Fibroblast of skin of right biceps (primary cell): ENCODE results near the gene CEP152.
"Not testable (repeated sequence)": the region's sequence is repeated elsewhere in the genome, so short reads cannot be mapped to it uniquely, and the experiment has no call there.

ENCODE experiments used
- DNase-seq: peaks from one replicate; pipeline ENCODE4 v3.0.0-alpha.2; 2013

The CEP152 gene

GRCh38 chr15:48802867-48803266, 8.0 kb downstream of the CEP152 start:
- DNase-seq: peak; percentile 94

GRCh38 chr15:48802257-48802656, 8.6 kb downstream of the CEP152 start:
- no peak for DNase-seq

GRCh38 chr15:48800811-48801455, 9.9 kb downstream of the CEP152 start:
- DNase-seq: peak; percentile 38

- no peak for DNase-seq
Observed at GRCh38 chr15:48800245-48800644, 10.6 kb downstream of the CEP152 start.

GRCh38 chr15:48798319-48798718, 12.6 kb downstream of the CEP152 start:
- no peak for DNase-seq

GRCh38 chr15:48796930-48797329, 13.9 kb downstream of the CEP152 start:
- DNase-seq: peak; percentile 35

GRCh38 chr15:48796521-48796920, 14.3 kb downstream of the CEP152 start:
- no peak for DNase-seq

GRCh38 chr15:48795901-48796300, 15.0 kb downstream of the CEP152 start:
- DNase-seq: no peak

GRCh38 chr15:48794697-48795134, 16.2 kb downstream of the CEP152 start:
- DNase-seq: no peak

GRCh38 chr15:48792408-48792807, 18.5 kb downstream of the CEP152 start:
- no peak for DNase-seq

GRCh38 chr15:48790466-48791115, 20.3 kb downstream of the CEP152 start:
- not testable (repeated sequence) for DNase-seq

GRCh38 chr15:48785712-48786111, 25.2 kb downstream of the CEP152 start:
- DNase-seq: no peak

- no peak for DNase-seq
Observed at GRCh38 chr15:48785195-48785594, 25.7 kb downstream of the CEP152 start.

GRCh38 chr15:48784756-48785155, 26.1 kb downstream of the CEP152 start:
- no peak for DNase-seq

GRCh38 chr15:48782911-48783310, 28.0 kb downstream of the CEP152 start:
- no peak for DNase-seq

GRCh38 chr15:48781481-48782081, 29.3 kb downstream of the CEP152 start:
- no peak for DNase-seq

- DNase-seq: peak; percentile 44
Observed at GRCh38 chr15:48781017-48781416, 29.9 kb downstream of the CEP152 start.

GRCh38 chr15:48778331-48778730, 32.5 kb downstream of the CEP152 start:
- no peak for DNase-seq

GRCh38 chr15:48777645-48778330, 33.1 kb downstream of the CEP152 start:
- DNase-seq: no peak

- DNase-seq: peak; percentile 26
Observed at GRCh38 chr15:48775546-48775945, 35.3 kb downstream of the CEP152 start.

- peak; percentile 42 for DNase-seq
Observed at GRCh38 chr15:48774484-48774883, 36.4 kb downstream of the CEP152 start.

GRCh38 chr15:48766196-48766595, 44.7 kb downstream of the CEP152 start:
- DNase-seq: peak; percentile 26

GRCh38 chr15:48765022-48765421, 45.8 kb downstream of the CEP152 start:
- DNase-seq: no peak
